Measurements from ENCODE around the gene SMARCC1.

The SMARCC1 gene

GRCh38 chr3:47636225-47636624 lies 145.5 kb downstream of the SMARCC1 start:
- FAIRE-seq (no peak), DNase-seq (ENCODE audit: insufficient read length, low spot score) (no peak)
- TF ChIP-seq CTCF (IDR thresholded peaks at IDR 0.05; ENCODE audit: insufficient read depth, missing control alignments): no peak

GRCh38 chr3:47635536-47635935 lies 146.2 kb downstream of the SMARCC1 start:
- TF ChIP-seq CTCF (IDR thresholded peaks at IDR 0.05; ENCODE audit: insufficient read depth, missing control alignments): no peak
- DNase-seq (ENCODE audit: insufficient read length, low spot score) (no peak), FAIRE-seq (no peak)

- DNase-seq (ENCODE audit: insufficient read length, low spot score) (no peak), FAIRE-seq (no peak)
- no peak for TF ChIP-seq CTCF (IDR thresholded peaks at IDR 0.05; ENCODE audit: insufficient read depth, missing control alignments)
Observed at GRCh38 chr3:47634996-47635395, 146.7 kb downstream of the SMARCC1 start.

GRCh38 chr3:47630810-47631209 lies 150.9 kb downstream of the SMARCC1 start:
- no peak for TF ChIP-seq CTCF (IDR thresholded peaks at IDR 0.05; ENCODE audit: insufficient read depth, missing control alignments)
- DNase-seq (ENCODE audit: insufficient read length, low spot score) (no peak), FAIRE-seq (no peak)

GRCh38 chr3:47629770-47630169 lies 151.9 kb downstream of the SMARCC1 start:
- no peak for TF ChIP-seq CTCF (IDR thresholded peaks at IDR 0.05; ENCODE audit: insufficient read depth, missing control alignments)
- no peak for FAIRE-seq
- DNase-seq (ENCODE audit: insufficient read length, low spot score): no peak

- TF ChIP-seq CTCF (IDR thresholded peaks at IDR 0.05; ENCODE audit: insufficient read depth, missing control alignments): no peak
- DNase-seq (ENCODE audit: insufficient read length, low spot score) (no peak), FAIRE-seq (no peak)
Observed at GRCh38 chr3:47628426-47628825, 153.3 kb downstream of the SMARCC1 start.

GRCh38 chr3:47622671-47623461 lies 158.8 kb downstream of the SMARCC1 start:
- FAIRE-seq (peak; percentile 93), DNase-seq (ENCODE audit: insufficient read length, low spot score) (no peak)
- no peak for TF ChIP-seq CTCF (IDR thresholded peaks at IDR 0.05; ENCODE audit: insufficient read depth, missing control alignments)
